A549 (cell line): ENCODE results near the gene SMIM29.

Experiments used
- CTCF ChIP-seq: fragments of >200 bp; sonication (Bioruptor Twin); formaldehyde crosslinking; IDR thresholded peaks from 3 replicates; pipeline ENCODE4 v1.5.1; 2016
- ESRRA ChIP-seq: fragments of 150-350 bp; IDR thresholded peaks from 2 replicates; pipeline ENCODE4 v1.6.1; 2014; ENCODE audit warnings: mild to moderate bottlenecking, low read length, borderline replicate concordance
- HDAC2 ChIP-seq: fragments of 200-600 bp; sonication (generic); IDR thresholded peaks from 2 replicates; pipeline ENCODE4 v1.6.1; 2016
- HOXA7 ChIP-seq: fragments of 250-450 bp; sonication (Bioruptor Pico); IDR thresholded peaks from 2 replicates; pipeline ENCODE4 v1.5.0; 2020; ENCODE audit warnings: mild to moderate bottlenecking, moderate library complexity
- POLR2A ChIP-seq: IDR thresholded peaks from 2 replicates; pipeline ENCODE4 v1.6.1; 2012; ENCODE audit warnings: mild to moderate bottlenecking, low read length
- RAD21 ChIP-seq, 2 experiments: fragments of >200 bp in 1 of 2; sonication (Bioruptor Twin) in 1 of 2; formaldehyde crosslinking in 1 of 2; IDR thresholded peaks in 1 of 2; conservative IDR thresholded peaks in 1 of 2; 2 replicates in 1 of 2; 3 replicates in 1 of 2; pipeline ENCODE4 v1.6.1; 2012 to 2018; ENCODE audit warnings: inconsistent platforms in 1 of 2
- TP53 ChIP-seq: fragments of 250-450 bp; sonication (Bioruptor Pico); IDR thresholded peaks from 2 replicates; pipeline ENCODE4 v1.5.0; 2021; ENCODE audit warnings: mild to moderate bottlenecking, moderate library complexity
- ZC3H11A ChIP-seq: fragments of 450-650 bp; IDR thresholded peaks from 2 replicates; pipeline ENCODE4 v1.6.1; 2014; ENCODE audit warnings: antibody characterized with exemption, mild to moderate bottlenecking
- TF ChIP-seq, protein P1 (sequence below): fragments of 450-650 bp; IDR thresholded peaks from 2 replicates; pipeline ENCODE4 v1.6.1; 2014; ENCODE audit warnings: antibody characterized with exemption

DNA sequence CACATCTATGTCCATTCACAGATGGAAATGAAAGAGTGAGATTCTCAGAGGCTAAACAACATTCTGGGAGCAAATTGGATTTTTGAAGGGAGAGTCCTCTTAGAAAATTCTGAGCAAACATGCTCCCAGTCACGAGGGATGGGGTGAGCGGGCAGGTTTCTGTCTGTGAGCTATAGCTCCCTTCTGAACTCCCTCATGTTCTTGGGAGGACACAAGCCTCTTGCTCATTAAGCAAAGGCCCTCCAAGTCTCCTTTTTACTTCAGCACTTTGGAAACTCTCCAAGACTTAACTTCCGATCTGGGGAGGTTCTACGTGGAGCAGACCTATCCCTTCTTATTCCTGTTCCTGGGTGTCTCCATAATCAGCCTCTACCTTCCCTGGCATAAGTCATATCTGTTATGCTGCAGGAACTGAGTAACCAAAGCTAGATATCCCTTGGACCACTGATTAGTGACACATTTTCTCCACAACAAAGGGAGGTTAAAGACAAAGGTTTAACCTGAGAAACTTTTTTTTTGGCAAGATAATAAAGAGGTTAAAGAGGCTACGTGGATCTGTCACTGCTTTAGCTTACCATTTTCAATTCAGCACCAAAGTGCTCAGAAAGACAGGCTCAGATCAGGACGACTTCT is 33.0 kb upstream of the SMIM29 start:
- TF ChIP-seq RAD21 (conservative IDR thresholded peaks at IDR 0.05 in 1 of 2, IDR thresholded peaks at IDR 0.05 in 1 of 2) (no peak), TP53 (CRISPR knock-in tag) (no peak), CTCF (no peak), HOXA7 (CRISPR knock-in tag) (no peak), POLR2A (no peak), ESRRA (no peak), ZC3H11A (no peak), HDAC2 (no peak)
- TF ChIP-seq, protein P1, sequence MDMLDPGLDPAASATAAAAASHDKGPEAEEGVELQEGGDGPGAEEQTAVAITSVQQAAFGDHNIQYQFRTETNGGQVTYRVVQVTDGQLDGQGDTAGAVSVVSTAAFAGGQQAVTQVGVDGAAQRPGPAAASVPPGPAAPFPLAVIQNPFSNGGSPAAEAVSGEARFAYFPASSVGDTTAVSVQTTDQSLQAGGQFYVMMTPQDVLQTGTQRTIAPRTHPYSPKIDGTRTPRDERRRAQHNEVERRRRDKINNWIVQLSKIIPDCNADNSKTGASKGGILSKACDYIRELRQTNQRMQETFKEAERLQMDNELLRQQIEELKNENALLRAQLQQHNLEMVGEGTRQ = no peak
